LoVo (cell line): ENCODE data around the gene FAM168A.

Experiments
- DNase-seq: peaks from one replicate; pipeline ENCODE4 v3.0.0-alpha.2; 2016; ENCODE audit warnings: low spot score

Gene FAM168A

DNA sequence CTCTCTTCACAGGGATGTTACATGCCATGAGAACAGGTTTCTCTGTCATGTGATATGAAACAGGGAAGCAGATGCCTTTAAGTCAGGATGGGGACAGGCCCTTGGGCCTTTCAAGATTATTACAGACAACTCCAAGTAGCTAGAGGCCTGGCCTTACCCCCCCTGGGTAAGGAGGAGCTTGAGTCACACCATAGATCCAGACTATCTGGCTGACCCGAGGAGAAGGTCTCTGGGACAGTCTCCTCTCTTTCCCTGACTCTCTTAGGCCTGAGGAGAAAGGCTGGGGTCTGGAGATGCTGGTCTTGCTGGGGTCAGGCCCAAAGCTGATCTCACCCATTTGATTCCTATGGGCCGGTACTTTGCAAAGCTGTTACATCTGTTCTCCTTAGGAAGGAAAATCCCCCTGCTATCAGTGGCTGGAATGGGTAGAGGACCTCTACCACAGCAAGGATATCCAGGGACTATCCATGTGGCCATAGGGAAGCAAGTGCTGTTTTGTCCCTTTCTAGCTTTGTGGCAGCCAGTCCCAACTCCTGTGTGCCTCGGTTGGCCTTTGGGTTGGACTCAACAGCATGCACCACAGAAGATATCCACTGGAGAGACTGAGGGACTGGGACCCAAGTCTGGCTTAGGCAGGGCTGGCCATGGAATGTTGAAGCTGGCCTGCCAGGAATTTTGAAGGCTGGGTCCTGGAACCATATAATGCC lies 196.5 kb downstream of the FAM168A start:
- no peak for DNase-seq

DNA sequence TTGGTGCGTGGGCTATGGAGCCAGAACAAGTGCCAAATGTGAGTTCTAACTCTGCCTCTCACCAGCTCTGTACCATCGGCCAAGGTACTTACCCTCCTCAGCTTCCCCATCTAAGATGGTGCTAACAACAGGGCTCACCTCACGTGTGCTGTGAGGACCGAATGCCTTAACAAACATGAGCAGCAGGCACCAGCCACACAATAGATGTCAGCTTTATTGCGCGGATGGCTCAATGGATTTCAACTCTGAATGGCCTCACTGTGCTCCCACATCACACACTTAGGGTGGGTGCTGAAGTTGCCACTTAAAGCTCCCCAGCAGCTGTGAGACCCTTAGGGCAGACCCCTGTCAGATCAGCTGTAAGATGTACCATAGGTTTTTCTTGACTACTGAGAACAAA lies 197.6 kb downstream of the FAM168A start:
- DNase-seq = no peak

- no peak for DNase-seq
Observed at GRCh38 chr11:73399636-73400035, 198.3 kb downstream of the FAM168A start.

- no peak for DNase-seq
Observed at GRCh38 chr11:73399159-73399590, 198.7 kb downstream of the FAM168A start.

GRCh38 chr11:73398721-73399120 lies 199.2 kb downstream of the FAM168A start:
- DNase-seq = no peak

DNA sequence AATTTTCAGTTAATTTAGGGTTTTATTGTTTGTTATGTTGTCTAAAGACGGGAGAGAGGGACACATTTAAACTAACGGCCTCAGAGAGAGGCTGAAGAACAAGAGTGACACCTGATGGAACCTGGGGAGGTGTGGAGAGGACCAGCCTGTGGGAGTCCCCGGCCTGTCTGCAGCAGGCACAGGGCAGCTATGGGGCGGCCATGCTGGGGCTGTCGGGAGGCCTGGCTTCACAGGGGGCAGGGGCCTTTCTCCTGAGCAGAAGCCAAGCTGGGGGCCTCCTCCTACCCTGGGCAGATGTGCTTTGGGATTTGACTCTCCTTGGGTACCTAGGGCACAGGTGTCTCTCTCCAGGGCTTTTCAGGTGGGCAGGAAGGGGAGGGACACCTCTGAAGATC lies 199.8 kb downstream of the FAM168A start:
- DNase-seq = no peak

GRCh38 chr11:73397468-73398131 lies 200.3 kb downstream of the FAM168A start:
- DNase-seq = no peak

DNA sequence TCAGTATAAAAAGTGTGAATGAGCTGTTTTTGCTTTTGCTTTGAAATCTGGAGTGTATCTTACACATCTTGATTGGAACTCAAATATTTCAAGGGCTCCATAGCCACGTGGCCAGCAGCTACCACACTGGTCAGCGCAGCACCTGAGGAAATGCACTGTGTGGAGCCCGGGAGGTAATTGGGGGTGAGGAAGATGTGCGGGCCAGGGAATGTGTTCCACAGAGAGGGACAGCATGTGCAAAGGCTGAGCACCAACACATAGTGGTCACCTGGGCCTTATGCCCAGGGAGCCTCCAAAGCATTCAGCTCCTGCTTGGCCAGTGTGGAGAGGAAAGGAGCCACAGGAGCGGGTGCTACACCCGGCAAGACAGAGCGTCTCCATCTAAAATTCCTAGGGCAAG lies 200.9 kb downstream of the FAM168A start:
- DNase-seq = no peak

- DNase-seq = no peak
Observed at GRCh38 chr11:73396251-73396930, 201.5 kb downstream of the FAM168A start.

DNA sequence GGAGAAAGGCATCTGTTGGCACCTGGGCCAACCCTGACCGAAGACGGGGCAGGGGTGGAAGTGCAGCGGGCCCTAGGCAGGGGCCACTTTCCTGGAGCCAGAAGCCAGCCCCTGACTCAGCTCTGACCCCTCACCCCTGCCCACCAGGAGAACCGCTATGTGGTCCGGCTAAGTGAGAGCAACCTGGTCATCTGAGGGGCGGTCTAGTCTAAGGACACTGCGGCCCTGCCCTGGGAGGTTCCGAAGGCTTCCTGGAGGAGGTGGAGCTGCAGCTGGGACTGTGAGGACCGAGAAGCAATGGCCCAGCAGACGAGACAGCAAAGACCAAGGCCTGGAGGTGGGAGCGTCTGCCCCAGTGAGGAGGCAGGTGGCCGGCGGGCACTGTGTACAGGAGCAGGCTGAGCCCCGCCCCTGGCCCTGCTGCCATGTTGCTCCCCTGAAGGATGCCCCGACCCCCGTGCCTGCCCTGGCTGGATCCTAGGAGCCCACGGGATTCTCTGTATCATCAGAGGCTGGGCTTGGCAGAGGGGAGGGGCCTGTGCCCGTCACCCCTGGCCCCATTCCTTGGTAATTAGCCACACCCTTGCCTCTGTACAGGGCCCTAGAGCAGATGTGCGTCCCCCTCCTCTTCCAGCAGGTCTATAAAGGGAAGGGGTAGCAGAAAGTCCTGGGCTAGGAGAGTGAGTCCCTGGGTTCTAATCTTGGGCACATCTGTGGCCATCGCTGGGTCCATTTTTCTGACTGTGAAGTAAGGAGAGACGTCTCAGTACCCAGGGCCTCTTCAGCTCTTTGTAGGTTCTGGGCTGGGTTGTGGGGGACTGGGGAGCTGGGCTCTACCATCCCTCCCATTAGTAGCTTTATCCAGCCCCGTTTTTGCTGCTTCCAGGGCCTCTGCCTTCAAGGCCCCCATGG lies 202.4 kb downstream of the FAM168A start:
- DNase-seq = no peak

GRCh38 chr11:73394416-73395296 lies 203.3 kb downstream of the FAM168A start:
- DNase-seq = no peak

DNA sequence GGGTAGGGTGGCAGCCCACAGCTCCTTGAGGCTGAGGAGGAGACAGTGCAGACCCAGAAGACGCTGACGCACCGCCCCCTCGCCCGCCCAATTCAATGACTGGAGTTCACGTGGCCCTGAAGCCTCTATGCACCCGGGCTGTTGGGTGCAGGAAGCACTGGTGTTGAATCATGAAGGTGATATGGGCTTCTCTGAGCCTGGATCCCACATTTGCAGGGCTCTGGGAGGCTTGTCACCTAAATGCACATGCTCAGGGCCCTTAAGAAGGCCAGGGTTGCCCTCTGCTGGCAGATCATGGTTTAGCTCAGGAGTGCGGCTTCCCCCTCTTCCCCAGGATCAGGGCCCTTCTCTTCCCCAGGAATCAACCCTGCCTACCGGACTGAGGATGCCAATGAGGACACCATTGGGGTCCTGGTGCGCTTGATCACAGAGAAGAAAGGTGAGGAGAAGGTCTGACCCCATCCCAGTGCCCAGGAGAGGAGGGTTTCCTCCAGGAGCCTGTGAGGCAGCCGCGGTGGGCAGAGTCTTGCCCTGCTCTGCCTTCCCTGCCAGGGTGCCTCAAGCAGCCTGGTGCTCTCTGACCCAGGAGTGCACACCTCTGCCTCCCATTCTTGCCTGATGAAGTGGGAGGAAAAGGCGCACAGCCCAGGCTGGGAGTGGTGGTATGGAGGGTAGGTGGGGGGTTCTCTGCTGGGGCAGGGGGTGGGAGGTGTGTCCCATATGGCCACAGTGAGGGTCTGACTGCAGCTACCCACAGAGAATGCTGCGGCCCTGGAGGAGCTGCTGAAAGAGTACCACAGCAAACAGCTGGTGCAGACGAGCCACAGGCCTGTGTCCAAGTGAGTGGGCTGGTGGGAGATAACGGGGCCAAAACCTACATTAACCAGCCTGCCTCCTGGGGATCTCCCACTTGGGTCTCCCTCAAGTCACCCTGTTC lies 204.2 kb downstream of the FAM168A start:
- DNase-seq = peak; percentile 37

DNA sequence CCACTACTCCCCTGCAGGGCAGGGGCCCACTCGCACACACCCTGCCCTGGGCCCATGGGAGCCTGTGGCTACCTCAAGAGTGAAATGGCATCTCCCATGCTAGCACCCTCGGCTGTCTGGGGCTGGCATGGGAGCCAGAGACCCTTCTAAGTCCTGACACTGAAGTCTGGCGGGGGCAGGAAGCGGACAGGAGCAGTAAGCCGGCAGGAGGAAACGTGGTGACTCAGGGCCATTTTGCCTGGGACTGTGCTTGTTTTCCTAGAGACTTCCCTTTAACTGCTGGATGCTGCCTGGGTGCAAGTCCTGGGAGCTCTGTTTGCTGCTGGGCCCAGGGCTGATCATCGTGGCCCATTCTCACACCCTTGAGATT lies 204.9 kb downstream of the FAM168A start:
- DNase-seq = no peak

DNA sequence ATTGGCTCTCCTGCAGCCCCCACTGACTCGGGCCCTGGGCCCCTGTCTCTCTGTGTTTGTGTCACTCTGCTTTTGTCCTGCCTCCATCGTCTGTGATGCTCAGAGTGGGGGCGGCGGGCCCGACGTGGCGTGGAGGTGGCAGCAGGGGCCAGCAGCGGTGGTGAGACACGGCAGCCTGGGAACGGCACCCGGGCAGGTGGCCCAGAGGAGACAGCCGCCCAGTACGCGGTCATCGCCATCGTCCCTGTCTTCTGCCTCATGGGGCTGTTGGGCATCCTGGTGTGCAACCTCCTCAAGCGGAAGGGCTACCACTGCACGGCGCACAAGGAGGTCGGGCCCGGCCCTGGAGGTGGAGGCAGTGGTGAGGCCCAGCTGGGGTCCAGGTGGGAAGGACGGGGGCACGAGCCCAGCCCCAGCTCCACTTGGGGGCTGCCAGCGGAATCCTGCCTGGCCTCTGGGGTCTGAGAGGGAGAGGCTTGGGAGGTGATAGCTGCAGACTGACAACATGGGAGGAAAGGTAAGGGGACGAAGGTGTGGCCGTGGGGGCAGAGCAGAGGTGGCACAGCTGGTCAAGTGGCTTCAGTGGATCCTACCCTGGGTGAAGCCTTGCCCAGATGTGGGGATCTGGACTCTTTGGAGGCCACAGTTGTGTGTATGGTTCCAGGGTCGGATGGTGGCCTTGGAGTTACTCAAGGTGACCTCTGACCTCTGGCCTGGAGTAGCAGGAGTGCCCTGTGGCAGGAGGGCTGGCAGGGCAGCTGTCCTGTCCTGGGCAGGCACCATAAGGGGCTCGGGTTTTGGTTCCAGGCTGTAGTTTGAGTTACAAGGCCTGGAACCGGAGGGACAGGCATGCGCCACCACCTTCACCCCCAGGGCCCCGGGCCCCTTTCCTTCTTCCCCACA lies 205.6 kb downstream of the FAM168A start:
- DNase-seq = no peak

DNA sequence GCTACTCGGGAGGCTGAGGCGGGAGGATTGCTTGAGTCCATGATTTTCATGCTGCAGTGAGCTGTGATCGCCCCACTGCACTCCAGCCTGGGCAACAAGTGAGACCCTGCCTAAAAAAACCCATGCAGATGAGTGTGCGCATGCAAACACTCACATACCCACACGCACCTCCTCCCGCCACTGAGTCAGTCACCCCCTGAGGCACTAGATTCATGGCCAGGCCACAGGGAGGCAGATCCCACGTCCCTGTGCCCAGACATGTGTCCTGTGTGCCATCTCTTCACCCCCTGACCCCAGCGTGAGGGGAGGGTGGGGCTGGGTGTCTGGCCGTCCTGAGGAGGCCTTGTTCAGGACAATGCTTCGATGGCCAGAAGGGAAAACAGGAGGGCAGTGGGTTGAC lies 206.2 kb downstream of the FAM168A start:
- DNase-seq = no peak

DNA sequence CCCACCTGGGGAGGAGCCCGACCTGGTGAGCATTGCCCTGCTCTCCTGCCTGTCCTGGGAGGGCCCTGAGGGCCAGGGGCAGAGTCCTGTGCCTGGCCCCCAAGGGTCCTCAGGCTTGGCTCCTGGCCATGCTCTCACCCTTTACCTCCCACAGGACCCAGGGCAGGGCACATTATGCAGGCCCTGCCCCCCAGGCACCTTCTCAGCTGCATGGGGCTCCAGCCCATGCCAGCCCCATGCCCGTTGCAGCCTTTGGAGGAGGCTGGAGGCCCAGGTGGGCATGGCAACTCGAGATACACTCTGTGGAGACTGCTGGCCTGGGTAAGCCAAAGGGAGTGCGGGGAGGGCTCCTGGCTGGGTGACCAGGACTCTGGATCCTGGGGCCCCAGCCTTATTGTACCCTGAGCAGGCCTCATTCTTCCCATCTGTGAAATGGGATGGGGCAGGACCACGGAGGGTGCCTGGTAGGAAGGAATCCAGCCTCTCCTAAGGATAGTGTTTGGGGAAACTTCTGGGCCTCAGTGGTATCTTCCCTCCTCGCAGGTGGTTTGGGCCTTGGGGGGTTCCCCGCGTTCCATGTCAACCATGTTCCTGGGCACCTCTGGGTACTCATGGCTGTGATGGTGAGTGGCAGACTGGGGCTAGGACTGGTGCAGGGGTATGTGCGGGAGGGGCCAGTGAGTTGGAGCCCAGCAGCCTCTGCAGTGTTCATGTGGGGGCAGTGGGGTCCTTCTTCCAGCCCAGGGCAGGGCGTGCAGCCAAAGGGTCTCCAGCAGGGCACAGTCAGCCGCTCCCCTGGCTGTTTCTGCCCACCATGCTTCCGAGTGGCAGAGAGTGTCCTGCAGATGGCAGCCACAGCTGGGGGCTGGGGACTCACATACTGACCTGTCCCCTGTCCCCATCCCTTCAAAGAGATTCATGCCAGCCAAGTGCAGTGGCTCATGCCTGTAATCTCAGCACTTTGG lies 207.0 kb downstream of the FAM168A start:
- no peak for DNase-seq

GRCh38 chr11:73389916-73390315 lies 208.0 kb downstream of the FAM168A start:
- DNase-seq = no peak

- peak; percentile 26 for DNase-seq
Observed at GRCh38 chr11:73389134-73389525, 208.8 kb downstream of the FAM168A start.
